ENCODE results near the gene CASK.
"Not testable (repeated sequence)": the region's sequence is repeated elsewhere in the genome, so short reads cannot be mapped to it uniquely, and the experiment has no call there.

The CASK gene

GRCh38 chrX:41703574-41704029 lies 219.8 kb downstream of the CASK start:
- no peak for DNase-seq (ENCODE audit: low read depth in 3 of 3, low spot score in 1 of 3)

- no peak for DNase-seq (ENCODE audit: low read depth in 3 of 3, low spot score in 1 of 3)
These were observed 227.9 kb downstream of the CASK start for GRCh38 chrX:41695426-41695825.

- DNase-seq (ENCODE audit: low read depth in 3 of 3, low spot score in 1 of 3), result no peak
These were observed 230.3 kb downstream of the CASK start for GRCh38 chrX:41693024-41693423.

- no peak for DNase-seq (ENCODE audit: low read depth in 3 of 3, low spot score in 1 of 3)
These were observed 231.1 kb downstream of the CASK start for GRCh38 chrX:41692162-41692749.

- no peak for DNase-seq (ENCODE audit: low read depth in 3 of 3, low spot score in 1 of 3)
These were observed 233.6 kb downstream of the CASK start for GRCh38 chrX:41689711-41690110.

GRCh38 chrX:41688835-41689234 lies 234.5 kb downstream of the CASK start, which contains the start of gene GPR34:
Gene GPR34, plus strand, starts transcription at chrX:41688973. Its CDS starts 6,661 bp downstream, at chrX:41695634.
- DNase-seq (ENCODE audit: low read depth in 3 of 3, low spot score in 1 of 3), result no peak

- DNase-seq (ENCODE audit: low read depth in 3 of 3, low spot score in 1 of 3), result no peak
These were observed 235.2 kb downstream of the CASK start for GRCh38 chrX:41688156-41688555.

- no peak for DNase-seq (ENCODE audit: low read depth in 3 of 3, low spot score in 1 of 3)
These were observed 236.6 kb downstream of the CASK start for GRCh38 chrX:41686788-41687187.

GRCh38 chrX:41684940-41685339 lies 238.4 kb downstream of the CASK start:
- DNase-seq (ENCODE audit: low read depth in 3 of 3, low spot score in 1 of 3), result no peak

- no peak for DNase-seq (ENCODE audit: low read depth in 3 of 3, low spot score in 1 of 3)
These were observed 239.2 kb downstream of the CASK start for GRCh38 chrX:41684138-41684537.

GRCh38 chrX:41677183-41678060 lies 245.9 kb downstream of the CASK start:
- DNase-seq (ENCODE audit: low read depth in 3 of 3, low spot score in 1 of 3), result no peak

GRCh38 chrX:41676361-41676760 lies 247.0 kb downstream of the CASK start:
- not testable (repeated sequence) for DNase-seq (ENCODE audit: low read depth in 3 of 3, low spot score in 1 of 3)

- DNase-seq (ENCODE audit: low read depth in 3 of 3, low spot score in 1 of 3), result no peak
These were observed 250.7 kb downstream of the CASK start for GRCh38 chrX:41672643-41673042.

- no peak for DNase-seq (ENCODE audit: low read depth in 3 of 3, low spot score in 1 of 3)
These were observed 252.3 kb downstream of the CASK start for GRCh38 chrX:41671082-41671481.

GRCh38 chrX:41670112-41670511 lies 253.2 kb downstream of the CASK start:
- DNase-seq (ENCODE audit: low read depth in 3 of 3, low spot score in 1 of 3), result no peak

GRCh38 chrX:41667631-41668030 lies 255.7 kb downstream of the CASK start:
- DNase-seq (ENCODE audit: low read depth in 3 of 3, low spot score in 1 of 3), result no peak

- DNase-seq (ENCODE audit: low read depth in 3 of 3, low spot score in 1 of 3), result no peak
These were observed 257.1 kb downstream of the CASK start for GRCh38 chrX:41666251-41666650.

GRCh38 chrX:41665686-41666085 lies 257.7 kb downstream of the CASK start:
- DNase-seq (ENCODE audit: low read depth in 3 of 3, low spot score in 1 of 3), result no peak

- DNase-seq (ENCODE audit: low read depth in 3 of 3, low spot score in 1 of 3), result no peak
These were observed 258.4 kb downstream of the CASK start for GRCh38 chrX:41664908-41665307.

- no peak for DNase-seq (ENCODE audit: low read depth in 3 of 3, low spot score in 1 of 3)
These were observed 258.9 kb downstream of the CASK start for GRCh38 chrX:41664375-41664901.

GRCh38 chrX:41661366-41662095 lies 261.8 kb downstream of the CASK start:
- DNase-seq (ENCODE audit: low read depth in 3 of 3, low spot score in 1 of 3), result no peak

GRCh38 chrX:41655631-41656030 lies 267.7 kb downstream of the CASK start:
- DNase-seq (ENCODE audit: low read depth in 3 of 3, low spot score in 1 of 3), result no peak

Measured in stimulated activated CD4-positive, alpha-beta T cell treated with anti-CD3 and anti-CD28 coated beads, TNF-alpha, amount 100 ng/mL, for 1 hour (primary cell).